ENCODE data around the gene CHCHD6. TPM values are rescaled to one million over a fixed set of nuclear protein-coding genes. Genes with fewer than 3 reads are reported as not detected.

Gene CHCHD6
- total and polyA plus RNA-seq, 2 of the 4 experiments (the other 2 are of a cell fraction), result 18.8 to 28.9 TPM

DNA sequence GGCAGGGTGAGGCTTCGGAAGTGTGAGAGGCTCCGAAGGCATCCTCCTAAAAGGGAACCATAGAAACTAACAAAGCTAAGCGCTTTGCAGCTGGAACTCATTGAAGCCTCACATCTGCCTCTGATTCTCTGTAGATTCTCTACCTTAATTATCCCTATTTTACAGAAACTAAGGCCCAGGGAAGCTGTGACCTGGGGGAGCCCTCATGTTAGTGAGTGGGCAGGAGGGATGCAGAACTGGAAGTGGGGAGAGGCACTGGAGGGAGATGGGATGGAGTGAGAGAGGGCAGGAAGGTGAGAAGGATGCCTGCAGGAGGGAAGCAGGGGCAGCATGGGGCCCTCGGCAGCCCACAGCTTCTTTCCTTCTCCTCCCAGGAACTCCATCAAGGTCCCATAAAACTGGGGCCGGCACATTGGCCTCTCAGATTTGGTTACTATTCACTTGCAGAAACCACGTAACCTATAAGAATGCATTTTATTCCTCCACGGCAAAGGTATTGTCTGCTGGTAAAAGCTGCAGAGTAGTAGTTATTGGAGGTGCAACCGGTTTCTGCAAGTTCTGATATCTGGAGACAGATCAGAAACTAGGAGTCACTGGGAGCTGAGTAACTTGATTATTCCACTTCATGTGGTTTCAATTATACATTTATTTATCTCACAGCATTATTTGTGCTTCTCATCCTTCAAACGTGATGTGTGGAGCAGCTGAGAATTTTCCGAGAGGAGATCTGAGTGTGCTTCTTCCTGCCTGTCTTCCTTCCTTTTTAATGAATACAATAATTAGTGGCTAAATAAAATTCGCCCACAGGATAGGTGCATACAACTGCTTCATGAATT, 24.0 kb upstream of the CHCHD6 start (continued):
- TF ChIP-seq, protein P1, sequence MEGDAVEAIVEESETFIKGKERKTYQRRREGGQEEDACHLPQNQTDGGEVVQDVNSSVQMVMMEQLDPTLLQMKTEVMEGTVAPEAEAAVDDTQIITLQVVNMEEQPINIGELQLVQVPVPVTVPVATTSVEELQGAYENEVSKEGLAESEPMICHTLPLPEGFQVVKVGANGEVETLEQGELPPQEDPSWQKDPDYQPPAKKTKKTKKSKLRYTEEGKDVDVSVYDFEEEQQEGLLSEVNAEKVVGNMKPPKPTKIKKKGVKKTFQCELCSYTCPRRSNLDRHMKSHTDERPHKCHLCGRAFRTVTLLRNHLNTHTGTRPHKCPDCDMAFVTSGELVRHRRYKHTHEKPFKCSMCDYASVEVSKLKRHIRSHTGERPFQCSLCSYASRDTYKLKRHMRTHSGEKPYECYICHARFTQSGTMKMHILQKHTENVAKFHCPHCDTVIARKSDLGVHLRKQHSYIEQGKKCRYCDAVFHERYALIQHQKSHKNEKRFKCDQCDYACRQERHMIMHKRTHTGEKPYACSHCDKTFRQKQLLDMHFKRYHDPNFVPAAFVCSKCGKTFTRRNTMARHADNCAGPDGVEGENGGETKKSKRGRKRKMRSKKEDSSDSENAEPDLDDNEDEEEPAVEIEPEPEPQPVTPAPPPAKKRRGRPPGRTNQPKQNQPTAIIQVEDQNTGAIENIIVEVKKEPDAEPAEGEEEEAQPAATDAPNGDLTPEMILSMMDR (conservative IDR thresholded peaks at IDR 0.05; ENCODE audit: low read depth, low read length), result no peak

DNA sequence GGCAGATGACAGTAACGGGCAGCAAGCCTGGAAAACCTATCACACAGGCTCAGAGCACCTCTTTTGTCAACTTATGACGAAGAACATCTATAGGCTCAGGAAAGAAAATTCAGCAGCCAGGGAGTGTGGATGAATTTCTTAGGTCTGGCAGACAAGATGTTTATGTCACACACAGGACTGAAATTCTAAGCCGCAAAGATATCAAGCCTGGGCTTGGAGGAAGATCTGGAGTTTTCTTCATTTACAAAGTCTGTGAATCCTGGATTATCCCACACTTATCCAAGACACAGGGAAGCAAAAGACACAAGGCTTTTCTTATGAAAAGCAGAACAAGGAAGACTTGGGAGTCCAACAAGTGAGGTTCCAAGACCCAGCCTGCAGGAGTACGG, 23.4 kb upstream of the CHCHD6 start:
- intact Hi-C loops (cut with micrococcal nuclease) (no loop called here), in situ Hi-C loops (cut with MboI; ENCODE audit: low sequenced_read_pairs) (no loop called here), dilution Hi-C loops (cut with HindIII; ENCODE audit: low sequenced_read_pairs, unreplicated experiment) (no loop called here)
- H3K4ac ChIP-seq (ENCODE audit: low read depth, low read length), result no peak overlapping the region
- no peak overlapping the region for H3K14ac ChIP-seq (replicated peaks; ENCODE audit: low read depth, low read length)
- peaks cover 39% of the 10 kb centered on the region for H3K27me3 ChIP-seq (ENCODE audit: control insufficient read depth, insufficient read depth, low read length)
- no peaks in the 10 kb centered on the region for H3K36me3 ChIP-seq (ENCODE audit: control insufficient read depth, insufficient read depth, low read length)
- no peaks in the 10 kb centered on the region for H3K9me1 ChIP-seq (ENCODE audit: insufficient read depth, low read length)
- ATAC-seq (ENCODE audit: low read depth) (no peak), DNase-seq (no peak)
- no peak overlapping the region for H2AK5ac ChIP-seq (ENCODE audit: low read depth, low read length)
- H3K4me1 ChIP-seq (ENCODE audit: control insufficient read depth, insufficient read depth, low read length), result no peaks in the 10 kb centered on the region
- ChIA-PET CTCF (interaction anchor here (1.1 kb wide), 1 partner anchor 312 kb away, joined by 4 read pairs; no protein-coding TSS in a partner anchor), POLR2A (ENCODE audit: unreplicated experiment) (no interaction called here)
- H4K20me1 ChIP-seq (ENCODE audit: insufficient read depth, low read length), result no peaks in the 10 kb centered on the region
- no peaks in the 10 kb centered on the region for H3K9me3 ChIP-seq (ENCODE audit: control insufficient read depth, insufficient read depth, low read length)
- no peak overlapping the region for H2AK9ac ChIP-seq (replicated peaks; ENCODE audit: low read depth, low read length, poor library complexity)
- no peak overlapping the region for H2BK120ac ChIP-seq (ENCODE audit: low read depth, low read length)
- H3K23ac ChIP-seq (ENCODE audit: low read depth, low read length), result no peak overlapping the region
- no peak overlapping the region for H3K56ac ChIP-seq (ENCODE audit: extremely low read depth, insufficient read depth, low read length)
- no peak for TF ChIP-seq POLR2A (IDR thresholded peaks at IDR 0.05; ENCODE audit: low read depth, low read length)
- TF ChIP-seq, protein P2, sequence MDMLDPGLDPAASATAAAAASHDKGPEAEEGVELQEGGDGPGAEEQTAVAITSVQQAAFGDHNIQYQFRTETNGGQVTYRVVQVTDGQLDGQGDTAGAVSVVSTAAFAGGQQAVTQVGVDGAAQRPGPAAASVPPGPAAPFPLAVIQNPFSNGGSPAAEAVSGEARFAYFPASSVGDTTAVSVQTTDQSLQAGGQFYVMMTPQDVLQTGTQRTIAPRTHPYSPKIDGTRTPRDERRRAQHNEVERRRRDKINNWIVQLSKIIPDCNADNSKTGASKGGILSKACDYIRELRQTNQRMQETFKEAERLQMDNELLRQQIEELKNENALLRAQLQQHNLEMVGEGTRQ (IDR thresholded peaks at IDR 0.05; ENCODE audit: low read depth, low read length), result no peak
- WGBS, 2 experiments (ENCODE audit: extremely low coverage in 2 of 2, insufficient read length in 1 of 2), result 67% methylated on average over 1 of the region's 4 CpGs; no CpG with 5 or more reads in 1 of the 2 experiments
- H3K4me3 ChIP-seq (ENCODE audit: insufficient read depth, low read depth, low read length), result no peak overlapping the region
- no peak overlapping the region for H3K18ac ChIP-seq (ENCODE audit: low read depth, low read length)
- no peaks in the 10 kb centered on the region for H3K79me1 ChIP-seq (ENCODE audit: low read depth in 1 of 2, low read length in 2 of 2)
- H4K8ac ChIP-seq (ENCODE audit: low read depth in 2 of 2, low read length in 2 of 2), result no peak overlapping the region
- no peak overlapping the region for H3K9ac ChIP-seq (ENCODE audit: low read depth, low read length)
- no TSS peak for BruUV-seq (replicated peaks)
- H3K27ac ChIP-seq (ENCODE audit: insufficient read depth, low read length), result no peak overlapping the region
- H2BK15ac ChIP-seq (ENCODE audit: low read depth, low read length), result no peak overlapping the region
- H2BK20ac ChIP-seq (ENCODE audit: low read depth, low read length), result no peak overlapping the region
- H2BK5ac ChIP-seq (ENCODE audit: low read depth, low read length, poor library complexity, severe bottlenecking), result no peak overlapping the region
- no peak overlapping the region for H3K4me2 ChIP-seq (ENCODE audit: low read depth, low read length)
- H4K91ac ChIP-seq (ENCODE audit: insufficient read depth, low read depth, low read length), result no peak overlapping the region
- H2AFZ ChIP-seq (replicated peaks; ENCODE audit: low read length, poor library complexity), result no peak overlapping the region
- no peak overlapping the region for H4K5ac ChIP-seq (ENCODE audit: low read depth, low read length)

Measured in IMR-90 (cell line).